Right renal cortex interstitium (tissue), 3 donors: ENCODE data around the gene NFXL1. TPM values are rescaled to one million over a fixed set of nuclear protein-coding genes. Genes with fewer than 3 reads are reported as not detected.

Experiments
- polyA plus RNA-seq, 3 donors: library from polyadenylated mRNA; unstranded; fragments of 120-200 nt; gene quantifications; one replicate each; pipeline ENCODE4 v1.2.1, GENCODE V29; 2013; ENCODE audit not compliant: insufficient read length in 3 of 3

The NFXL1 gene
- polyA plus RNA-seq, 3 donors = 24.0 to 29.2 (median 24.5) TPM

Other genes with a start within 250 kb of the NFXL1 start
- 1 to 10 TPM; 4.5 to 5.2 (median 5.1) TPM for gene CORIN, start 76.5 kb downstream of the NFXL1 start, polyA plus RNA-seq
- 1 to 10 TPM; 4.0 to 6.5 (median 4.2) TPM for gene CNGA1, start 102.1 kb upstream of the NFXL1 start, polyA plus RNA-seq
- 10 to 100 TPM in 2 of 3 donors, 1 to 10 TPM in 1; 6.4 to 11.5 (median 10.9) TPM for gene NIPAL1, start 102.2 kb upstream of the NFXL1 start, polyA plus RNA-seq
- gene TXK, start 219.7 kb upstream of the NFXL1 start, polyA plus RNA-seq = 1 to 10 TPM; 1.0 to 2.0 (median 1.8) TPM